SK-N-MC (cell line): ENCODE data around the gene VWDE.

Source experiments
- DNase-seq: peaks from one replicate; pipeline ENCODE4 v3.0.0-alpha.2; 2011; ENCODE audit warnings: low read depth, low spot score
- H3K27ac ChIP-seq: fragments of 200-600 bp; sonication (generic); 2 replicates; pipeline ENCODE4 v1.5.1; 2016; ENCODE audit warnings: mixed run types
- H3K36me3 ChIP-seq: fragments of 200-600 bp; sonication (generic); 2 replicates; pipeline ENCODE4 v1.6.1; 2017; ENCODE audit warnings: antibody characterized with exemption, low read length, mixed read lengths; ENCODE audit not compliant: insufficient read depth
- H3K4me3 ChIP-seq: fragments of 200-600 bp; sonication (generic); 2 replicates; pipeline ENCODE4 v1.5.1; 2016
- H3K9ac ChIP-seq: fragments of 200-600 bp; sonication (generic); 2 replicates; pipeline ENCODE4 v1.8.0; 2017; ENCODE audit warnings: mixed run types, mixed read lengths; ENCODE audit not compliant: insufficient read length
- H3K9me3 ChIP-seq: fragments of 200-600 bp; sonication (generic); 2 replicates; pipeline ENCODE4 v1.6.1; 2017; ENCODE audit warnings: low read depth, mild to moderate bottlenecking, antibody characterized with exemption, low read length, moderate library complexity, mixed read lengths
- EZH2 ChIP-seq: fragments of 200-600 bp; sonication (generic); IDR thresholded peaks from one replicate; pipeline ENCODE4 v1.6.1; 2017; ENCODE audit warnings: antibody characterized with exemption
- FOXP2 ChIP-seq: optimal IDR thresholded peaks from 2 replicates; pipeline ENCODE3; 2011; ENCODE audit warnings: mild to moderate bottlenecking, moderate library complexity; ENCODE audit not compliant: insufficient read depth; ENCODE audit errors: extremely low read length, control extremely low read depth
- POLR2AphosphoS5 ChIP-seq: IDR thresholded peaks from 2 replicates; pipeline ENCODE4 v1.6.1; 2012; ENCODE audit warnings: mild to moderate bottlenecking, low read depth, low read length, borderline replicate concordance

VWDE gene

DNA sequence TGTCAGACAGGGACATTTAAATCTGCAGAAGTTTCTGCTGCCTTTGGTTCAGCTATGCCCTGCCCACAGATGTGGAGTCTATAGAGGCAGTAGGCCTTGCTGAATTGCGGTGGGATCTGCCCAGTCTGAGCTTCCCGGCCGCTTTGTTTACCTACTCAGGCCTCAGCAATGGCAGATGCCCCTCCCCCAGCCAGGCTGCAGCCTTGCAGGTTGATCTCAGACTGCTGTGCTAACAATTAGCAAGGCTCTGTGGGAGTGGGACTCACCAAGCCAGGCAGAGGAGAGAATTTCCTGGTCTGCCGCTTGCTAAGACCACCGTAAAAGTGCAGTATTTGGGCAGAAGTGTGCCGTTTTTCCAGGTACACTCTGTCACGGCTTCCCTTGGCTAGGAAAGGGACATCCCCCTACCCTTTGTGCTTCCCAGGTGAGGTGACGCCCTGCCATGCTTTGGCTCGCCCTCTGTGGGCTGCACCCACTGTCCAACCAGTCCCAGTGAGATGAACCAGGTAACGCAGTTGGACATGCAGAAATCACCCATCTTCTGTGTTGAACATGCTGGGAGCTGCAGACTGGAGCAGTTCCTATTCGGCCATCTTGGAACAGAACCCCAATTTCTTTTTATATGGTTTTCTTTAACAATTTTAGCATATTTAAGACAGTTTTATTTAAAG, 28.4 kb upstream of the VWDE start:
- Histone ChIP-seq H3K4me3 (no peak overlapping the region), H3K9ac (no peak overlapping the region), H3K36me3 (no peaks in the 10 kb centered on the region), H3K27ac (no peak overlapping the region), H3K9me3 (no peaks in the 10 kb centered on the region)
- DNase-seq, result no peak
- TF ChIP-seq POLR2AphosphoS5, result no peak
- no peak for TF ChIP-seq FOXP2
- no peak for TF ChIP-seq EZH2

- no peak overlapping the region for H3K27ac ChIP-seq
- H3K4me3 ChIP-seq, result no peak overlapping the region
- no peak overlapping the region for H3K9ac ChIP-seq
- no peaks in the 10 kb centered on the region for H3K9me3 ChIP-seq
- no peaks in the 10 kb centered on the region for H3K36me3 ChIP-seq
- TF ChIP-seq POLR2AphosphoS5 (no peak), FOXP2 (no peak), EZH2 (no peak)
- DNase-seq, result no peak
These were observed 21.6 kb upstream of the VWDE start for GRCh38 chr7:12425311-12425710.

GRCh38 chr7:12423997-12424745, 20.5 kb upstream of the VWDE start:
- no peak for DNase-seq
- H3K4me3 ChIP-seq, result peak overlapping the region; percentile 12; the same call in 1 of the 2 replicates
- no peaks in the 10 kb centered on the region for H3K36me3 ChIP-seq
- no peak overlapping the region for H3K9ac ChIP-seq
- H3K27ac ChIP-seq, result peak overlapping the region; percentile 69; the same call in 1 of the 2 replicates
- TF ChIP-seq EZH2, result no peak
- TF ChIP-seq POLR2AphosphoS5, result no peak
- TF ChIP-seq FOXP2, result no peak
- no peaks in the 10 kb centered on the region for H3K9me3 ChIP-seq

DNA sequence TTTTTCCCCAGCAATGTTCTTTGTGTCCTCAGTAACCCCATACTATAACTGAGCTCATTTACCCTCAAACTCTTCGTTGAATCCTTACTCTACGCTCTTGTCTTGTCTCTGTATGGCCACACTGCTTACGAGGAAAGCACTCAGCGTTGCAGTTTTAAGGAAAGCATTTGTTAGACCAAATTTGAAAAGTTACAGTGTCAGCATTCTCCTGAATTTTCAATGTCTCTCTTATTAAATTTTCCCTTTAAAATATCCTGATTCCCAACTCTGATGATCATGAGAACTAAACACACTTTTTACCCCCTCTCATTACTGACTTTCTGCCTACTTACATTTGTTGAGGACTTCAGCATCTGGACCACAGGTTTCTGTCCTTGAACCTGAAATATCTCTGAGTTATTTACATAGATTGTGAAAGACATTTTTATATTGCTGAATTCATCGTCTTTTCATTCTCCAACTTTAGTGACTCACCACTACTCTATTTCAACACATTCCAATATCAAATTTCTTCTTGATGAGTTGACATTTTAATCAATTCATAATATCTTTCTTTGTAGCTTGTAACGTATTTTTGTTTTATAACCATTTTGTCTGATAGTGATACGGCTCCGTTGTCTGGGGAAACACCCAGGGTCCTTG, 19.8 kb upstream of the VWDE start:
- Histone ChIP-seq H3K27ac (peak overlapping the region; percentile 69; the same call in 1 of the 2 replicates), H3K9ac (no peak overlapping the region), H3K4me3 (peak overlapping the region; percentile 12; the same call in 1 of the 2 replicates), H3K9me3 (no peaks in the 10 kb centered on the region), H3K36me3 (no peaks in the 10 kb centered on the region)
- TF ChIP-seq POLR2AphosphoS5 (no peak), FOXP2 (no peak), EZH2 (no peak)
- no peak for DNase-seq

GRCh38 chr7:12422554-12423320, 19.1 kb upstream of the VWDE start:
- DNase-seq, result no peak
- H3K4me3 ChIP-seq, result no peak overlapping the region
- no peaks in the 10 kb centered on the region for H3K9me3 ChIP-seq
- no peak overlapping the region for H3K9ac ChIP-seq
- TF ChIP-seq POLR2AphosphoS5 (no peak), FOXP2 (no peak), EZH2 (no peak)
- H3K27ac ChIP-seq, result no peak overlapping the region
- no peaks in the 10 kb centered on the region for H3K36me3 ChIP-seq

GRCh38 chr7:12418452-12418851, 14.8 kb upstream of the VWDE start:
- Histone ChIP-seq H3K27ac (no peak overlapping the region), H3K4me3 (no peak overlapping the region), H3K9me3 (no peaks in the 10 kb centered on the region), H3K36me3 (no peaks in the 10 kb centered on the region), H3K9ac (no peak overlapping the region)
- no peak for DNase-seq
- no peak for TF ChIP-seq FOXP2
- no peak for TF ChIP-seq EZH2
- no peak for TF ChIP-seq POLR2AphosphoS5

GRCh38 chr7:12415072-12415471, 11.4 kb upstream of the VWDE start:
- no peak overlapping the region for H3K4me3 ChIP-seq
- TF ChIP-seq FOXP2 (no peak), POLR2AphosphoS5 (no peak), EZH2 (no peak)
- H3K27ac ChIP-seq, result no peak overlapping the region
- no peaks in the 10 kb centered on the region for H3K9me3 ChIP-seq
- no peaks in the 10 kb centered on the region for H3K36me3 ChIP-seq
- H3K9ac ChIP-seq, result no peak overlapping the region
- no peak for DNase-seq
